Liver (tissue), 9 donors: ENCODE results near the gene PRKCH. TPM values are rescaled to one million over a fixed set of nuclear protein-coding genes. Genes with fewer than 3 reads are reported as not detected.

ENCODE experiments used
- DNase-seq: peaks from one replicate; pipeline ENCODE4 v3.0.0-alpha.2; 2017; ENCODE audit warnings: low spot score
- H3K27ac ChIP-seq, 2 donors: one replicate each; pipeline ENCODE4 v1.7.0; 2013; ENCODE audit warnings: inconsistent platforms in 2 of 2, low read length in 2 of 2, control low read depth in 1 of 2, low read depth in 1 of 2, mild to moderate bottlenecking in 1 of 2
- H3K27me3 ChIP-seq, 4 donors: one replicate each; pipeline versions ENCODE4 v1.6.1 to v1.7.0; 2013; ENCODE audit warnings: low read length in 3 of 4, inconsistent platforms in 1 of 4, mild to moderate bottlenecking in 1 of 4, moderate library complexity in 1 of 4; ENCODE audit not compliant: control insufficient read depth in 4 of 4, insufficient read depth in 4 of 4
- H3K36me3 ChIP-seq, 4 donors: one replicate each; pipeline versions ENCODE4 v1.6.1 to v1.7.0; 2013; ENCODE audit warnings: low read length in 3 of 4, mild to moderate bottlenecking in 3 of 4, low read depth in 1 of 4, moderate library complexity in 1 of 4; ENCODE audit not compliant: control insufficient read depth in 4 of 4, insufficient read depth in 3 of 4
- H3K4me1 ChIP-seq, 4 donors: one replicate each; pipeline versions ENCODE4 v1.6.1 to v1.7.0; 2013; ENCODE audit warnings: low read length in 3 of 4, mild to moderate bottlenecking in 3 of 4, moderate library complexity in 1 of 4; ENCODE audit not compliant: control insufficient read depth in 4 of 4, insufficient read depth in 4 of 4
- H3K4me3 ChIP-seq, 3 donors: one replicate each; pipeline versions ENCODE4 v1.6.1 to v1.7.0; 2013; ENCODE audit warnings: low read length in 3 of 3, control low read depth in 1 of 3, low read depth in 1 of 3, mild to moderate bottlenecking in 1 of 3
- H3K9ac ChIP-seq, 2 donors: one replicate each; pipeline ENCODE4 v1.7.0; 2013; ENCODE audit warnings: low read length in 2 of 2, mild to moderate bottlenecking in 2 of 2, moderate library complexity in 2 of 2, control low read depth in 1 of 2, low read depth in 1 of 2
- H3K9me3 ChIP-seq, 4 donors: one replicate each; pipeline versions ENCODE4 v1.6.1 to v1.7.0; 2013; ENCODE audit warnings: low read length in 3 of 4; ENCODE audit not compliant: control insufficient read depth in 4 of 4
- ATF3 ChIP-seq: IDR thresholded peaks from 2 replicates; pipeline ENCODE4 v1.6.1; 2016; ENCODE audit warnings: antibody characterized with exemption
- CTCF ChIP-seq: fragments of 150-350 bp; IDR thresholded peaks from 2 replicates; pipeline ENCODE4 v1.5.1; 2017; ENCODE audit warnings: improper control_type of control experiment, low read depth, low read length; ENCODE audit not compliant: missing input control
- EGR1 ChIP-seq, 2 donors: IDR thresholded peaks; 2 replicates each; pipeline ENCODE4 v1.6.1; 2016 to 2018; ENCODE audit warnings: antibody characterized with exemption in 2 of 2, low read depth in 2 of 2
- FOXA1 ChIP-seq: IDR thresholded peaks from 2 replicates; pipeline ENCODE4 v1.6.1; 2016; ENCODE audit warnings: antibody characterized with exemption
- FOXA2 ChIP-seq: IDR thresholded peaks from 2 replicates; pipeline ENCODE4 v1.6.1; 2016; ENCODE audit warnings: antibody characterized with exemption
- GABPA ChIP-seq, 2 donors: IDR thresholded peaks in 1 of 2; conservative IDR thresholded peaks in 1 of 2; 2 replicates each; pipeline ENCODE4 v1.6.1; 2016; ENCODE audit warnings: antibody characterized with exemption in 2 of 2, mild to moderate bottlenecking in 1 of 2, moderate library complexity in 1 of 2
- HNF4A ChIP-seq, 2 donors: conservative IDR thresholded peaks; 2 replicates each; pipeline ENCODE4 v1.6.1; 2016; ENCODE audit warnings: antibody characterized with exemption in 2 of 2, mild to moderate bottlenecking in 2 of 2
- HNF4G ChIP-seq: IDR thresholded peaks from 2 replicates; pipeline ENCODE4 v1.6.1; 2016; ENCODE audit warnings: antibody characterized with exemption
- JUND ChIP-seq, 2 donors: IDR thresholded peaks; 2 replicates each; pipeline ENCODE4 v1.6.1; 2016; ENCODE audit warnings: antibody characterized with exemption in 2 of 2
- NR2F2 ChIP-seq: IDR thresholded peaks from 2 replicates; pipeline ENCODE4 v1.6.1; 2016; ENCODE audit warnings: antibody characterized with exemption
- RAD21 ChIP-seq, 2 donors: IDR thresholded peaks; 2 replicates each; pipeline ENCODE4 v1.6.1; 2016; ENCODE audit warnings: antibody characterized with exemption in 2 of 2, mild to moderate bottlenecking in 2 of 2
- RXRA ChIP-seq, 2 donors: IDR thresholded peaks; 2 replicates each; pipeline ENCODE4 v1.6.1; 2017 to 2018; ENCODE audit warnings: antibody characterized with exemption in 2 of 2, mild to moderate bottlenecking in 1 of 2
- SP1 ChIP-seq: IDR thresholded peaks from 2 replicates; pipeline ENCODE4 v1.6.1; 2018; ENCODE audit warnings: antibody characterized with exemption, mild to moderate bottlenecking
- TAF1 ChIP-seq: conservative IDR thresholded peaks from 2 replicates; pipeline ENCODE4 v1.6.1; 2016; ENCODE audit warnings: antibody characterized with exemption, mild to moderate bottlenecking
- YY1 ChIP-seq: IDR thresholded peaks from 2 replicates; pipeline ENCODE4 v1.6.1; 2016; ENCODE audit warnings: antibody characterized with exemption, mild to moderate bottlenecking
- WGBS: extraction: QIAGEN DNeasy Blood & Tissue Kit; methylation state at CpG from one replicate; pipeline ENCODE4 v1.1.7; 2013; 5-methylcytosine and 5-hydroxymethylcytosine counted together
- polyA plus RNA-seq, 2 donors: library from polyadenylated mRNA; stranded (reverse) in 1 of 2; unstranded in 1 of 2; fragments of 200-250 nt in 1 of 2; fragments of >200 nt in 1 of 2; fragmentation: Nextera tagmentation in 1 of 2; extraction: Ambion mirVana in 1 of 2; gene quantifications; one replicate each; pipeline versions ENCODE4 v1.2.1 to v1.2.3, GENCODE V29; 2013 to 2015
- total RNA-seq, 2 donors: library from RNA; depleted of rRNA; stranded (reverse); fragments of >200 nt; gene quantifications; one replicate each; pipeline ENCODE4 v1.2.3, GENCODE V29; 2014
- TF ChIP-seq, protein P1 (sequence below): IDR thresholded peaks from 2 replicates; pipeline ENCODE4 v1.6.1; 2016; ENCODE audit warnings: antibody characterized with exemption
- TF ChIP-seq, protein P2 (sequence below): IDR thresholded peaks from 2 replicates; pipeline ENCODE4 v1.6.1; 2016; ENCODE audit warnings: antibody characterized with exemption, mild to moderate bottlenecking
- TF ChIP-seq, protein P3 (sequence below): IDR thresholded peaks from 2 replicates; pipeline ENCODE4 v1.6.1; 2016; ENCODE audit warnings: antibody characterized with exemption
- donor health status: healthy.
- donor health status: healthy.
- donor health status: healthy.
- donor health status: healthy.
- donor health status: healthy.

Gene PRKCH
- total and polyA plus RNA-seq, 4 donors: 3.9 to 13.7 (median 7.0) TPM

DNA sequence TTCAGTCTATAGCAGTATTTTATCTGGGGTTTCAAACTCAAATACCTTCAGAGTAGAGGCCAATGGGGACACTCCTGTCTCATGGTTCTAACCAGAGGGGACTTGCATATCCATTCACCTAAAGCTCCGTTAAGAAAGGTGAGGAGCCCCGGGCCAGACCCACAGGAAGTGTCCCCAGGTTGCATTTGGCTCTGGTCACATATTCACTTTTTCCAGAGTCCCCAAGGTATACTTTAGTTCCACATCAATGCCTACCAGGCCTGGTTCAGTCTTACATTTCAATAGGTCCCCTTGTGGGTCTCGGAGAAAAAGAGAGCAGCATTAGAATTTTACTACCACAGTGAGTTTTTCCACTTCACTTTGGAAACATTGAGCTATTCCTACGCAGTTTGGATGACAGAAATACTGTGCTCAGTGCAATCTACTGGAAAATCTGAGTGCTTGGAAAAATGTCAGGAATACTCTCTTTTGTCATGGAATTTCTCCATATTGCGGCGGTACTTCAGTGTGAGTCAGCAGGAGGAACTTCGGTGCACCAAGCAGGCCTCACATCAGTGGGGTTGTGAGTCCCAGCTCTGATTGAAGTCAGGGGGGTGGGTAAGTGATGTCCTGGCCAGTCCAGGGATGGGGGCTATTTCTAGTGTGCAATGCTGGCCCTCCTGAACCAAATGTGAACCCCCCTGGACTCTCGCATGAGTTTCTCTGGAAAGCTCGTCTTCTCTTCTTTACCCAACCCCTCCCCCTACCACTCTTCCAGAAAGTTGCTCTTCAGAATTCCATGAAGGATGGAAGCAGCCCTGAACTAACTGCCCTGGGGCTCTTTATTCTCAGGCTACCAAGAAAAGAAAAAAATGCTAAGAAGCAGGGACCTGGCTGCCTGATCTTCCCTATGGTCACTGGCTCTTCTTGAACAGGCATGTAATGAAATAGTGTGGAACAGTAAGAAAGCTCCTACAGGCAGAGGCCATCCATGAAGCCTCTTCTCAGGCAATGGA is 184.7 kb downstream of the PRKCH start:
- Histone ChIP-seq H3K27ac (no peak overlapping the region), H3K27me3 (no peaks in the 10 kb centered on the region), H3K9ac (no peak overlapping the region), H3K9me3 (no peaks in the 10 kb centered on the region), H3K36me3 (no peaks in the 10 kb centered on the region), H3K4me3 (no peak overlapping the region), H3K4me1 (no peaks in the 10 kb centered on the region)
- no peak for DNase-seq
- TF ChIP-seq GABPA (IDR thresholded peaks at IDR 0.05 in 1 of 2, conservative IDR thresholded peaks at IDR 0.05 in 1 of 2): no peak
- no peak for TF ChIP-seq SP1
- no peak for TF ChIP-seq HNF4A (conservative IDR thresholded peaks at IDR 0.05)
- 97% methylated on average over 9 of the region's 9 CpGs for WGBS

DNA sequence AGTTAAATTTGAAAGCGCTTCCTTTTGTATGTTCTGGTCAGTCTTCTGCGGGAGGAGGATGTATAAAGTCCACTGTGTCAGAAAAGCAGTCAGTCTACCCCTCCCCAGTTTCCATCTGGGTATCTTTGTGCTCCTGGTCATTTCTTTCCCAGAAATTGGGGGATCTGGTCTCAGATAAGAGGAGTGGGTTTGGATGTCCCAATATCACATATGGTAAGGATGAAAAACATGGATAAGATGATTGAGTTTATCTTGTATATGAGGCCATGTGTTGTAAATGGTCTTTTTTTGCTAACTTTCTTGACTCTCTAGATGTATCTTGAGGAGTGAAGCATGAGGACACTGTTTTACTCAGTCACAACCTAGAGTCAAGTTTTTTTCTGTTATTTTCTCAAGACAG is 187.1 kb downstream of the PRKCH start:
- no peak overlapping the region for H3K4me3 ChIP-seq
- no peak for TF ChIP-seq FOXA1
- no peak for TF ChIP-seq HNF4G
- TF ChIP-seq CTCF: no peak
- TF ChIP-seq, protein P1, sequence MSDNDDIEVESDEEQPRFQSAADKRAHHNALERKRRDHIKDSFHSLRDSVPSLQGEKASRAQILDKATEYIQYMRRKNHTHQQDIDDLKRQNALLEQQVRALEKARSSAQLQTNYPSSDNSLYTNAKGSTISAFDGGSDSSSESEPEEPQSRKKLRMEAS: no peak
- TF ChIP-seq, protein P2, sequence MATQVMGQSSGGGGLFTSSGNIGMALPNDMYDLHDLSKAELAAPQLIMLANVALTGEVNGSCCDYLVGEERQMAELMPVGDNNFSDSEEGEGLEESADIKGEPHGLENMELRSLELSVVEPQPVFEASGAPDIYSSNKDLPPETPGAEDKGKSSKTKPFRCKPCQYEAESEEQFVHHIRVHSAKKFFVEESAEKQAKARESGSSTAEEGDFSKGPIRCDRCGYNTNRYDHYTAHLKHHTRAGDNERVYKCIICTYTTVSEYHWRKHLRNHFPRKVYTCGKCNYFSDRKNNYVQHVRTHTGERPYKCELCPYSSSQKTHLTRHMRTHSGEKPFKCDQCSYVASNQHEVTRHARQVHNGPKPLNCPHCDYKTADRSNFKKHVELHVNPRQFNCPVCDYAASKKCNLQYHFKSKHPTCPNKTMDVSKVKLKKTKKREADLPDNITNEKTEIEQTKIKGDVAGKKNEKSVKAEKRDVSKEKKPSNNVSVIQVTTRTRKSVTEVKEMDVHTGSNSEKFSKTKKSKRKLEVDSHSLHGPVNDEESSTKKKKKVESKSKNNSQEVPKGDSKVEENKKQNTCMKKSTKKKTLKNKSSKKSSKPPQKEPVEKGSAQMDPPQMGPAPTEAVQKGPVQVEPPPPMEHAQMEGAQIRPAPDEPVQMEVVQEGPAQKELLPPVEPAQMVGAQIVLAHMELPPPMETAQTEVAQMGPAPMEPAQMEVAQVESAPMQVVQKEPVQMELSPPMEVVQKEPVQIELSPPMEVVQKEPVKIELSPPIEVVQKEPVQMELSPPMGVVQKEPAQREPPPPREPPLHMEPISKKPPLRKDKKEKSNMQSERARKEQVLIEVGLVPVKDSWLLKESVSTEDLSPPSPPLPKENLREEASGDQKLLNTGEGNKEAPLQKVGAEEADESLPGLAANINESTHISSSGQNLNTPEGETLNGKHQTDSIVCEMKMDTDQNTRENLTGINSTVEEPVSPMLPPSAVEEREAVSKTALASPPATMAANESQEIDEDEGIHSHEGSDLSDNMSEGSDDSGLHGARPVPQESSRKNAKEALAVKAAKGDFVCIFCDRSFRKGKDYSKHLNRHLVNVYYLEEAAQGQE: no peak
- TF ChIP-seq FOXA2: no peak
- TF ChIP-seq TAF1: no peak
- TF ChIP-seq HNF4A (conservative IDR thresholded peaks at IDR 0.05): no peak
- TF ChIP-seq JUND (IDR thresholded peaks at IDR 0.05): no peak
- TF ChIP-seq RAD21 (IDR thresholded peaks at IDR 0.05): no peak
- TF ChIP-seq NR2F2: no peak
- TF ChIP-seq YY1: no peak
- TF ChIP-seq, protein P3, sequence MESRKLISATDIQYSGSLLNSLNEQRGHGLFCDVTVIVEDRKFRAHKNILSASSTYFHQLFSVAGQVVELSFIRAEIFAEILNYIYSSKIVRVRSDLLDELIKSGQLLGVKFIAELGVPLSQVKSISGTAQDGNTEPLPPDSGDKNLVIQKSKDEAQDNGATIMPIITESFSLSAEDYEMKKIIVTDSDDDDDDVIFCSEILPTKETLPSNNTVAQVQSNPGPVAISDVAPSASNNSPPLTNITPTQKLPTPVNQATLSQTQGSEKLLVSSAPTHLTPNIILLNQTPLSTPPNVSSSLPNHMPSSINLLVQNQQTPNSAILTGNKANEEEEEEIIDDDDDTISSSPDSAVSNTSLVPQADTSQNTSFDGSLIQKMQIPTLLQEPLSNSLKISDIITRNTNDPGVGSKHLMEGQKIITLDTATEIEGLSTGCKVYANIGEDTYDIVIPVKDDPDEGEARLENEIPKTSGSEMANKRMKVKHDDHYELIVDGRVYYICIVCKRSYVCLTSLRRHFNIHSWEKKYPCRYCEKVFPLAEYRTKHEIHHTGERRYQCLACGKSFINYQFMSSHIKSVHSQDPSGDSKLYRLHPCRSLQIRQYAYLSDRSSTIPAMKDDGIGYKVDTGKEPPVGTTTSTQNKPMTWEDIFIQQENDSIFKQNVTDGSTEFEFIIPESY: no peak
- no peak for TF ChIP-seq EGR1 (IDR thresholded peaks at IDR 0.05; ENCODE audit: low read depth in 2 of 2)
- no peak for TF ChIP-seq SP1
- TF ChIP-seq RXRA (IDR thresholded peaks at IDR 0.05): no peak
- TF ChIP-seq GABPA (IDR thresholded peaks at IDR 0.05 in 1 of 2, conservative IDR thresholded peaks at IDR 0.05 in 1 of 2): no peak
- no peak for TF ChIP-seq ATF3
- H3K27ac ChIP-seq: no peak overlapping the region
- no peak for DNase-seq
- WGBS: 88% methylated on average over 2 of the region's 2 CpGs
- no peaks in the 10 kb centered on the region for H3K36me3 ChIP-seq
- no peaks in the 10 kb centered on the region for H3K27me3 ChIP-seq
- no peaks in the 10 kb centered on the region for H3K9me3 ChIP-seq
- H3K4me1 ChIP-seq: no peaks in the 10 kb centered on the region
- H3K9ac ChIP-seq: no peak overlapping the region
